ENCODE results near the gene LAMA5.

Gene LAMA5

GRCh38 chr20:62367136-62367632 lies at the start of gene LAMA5:
Gene LAMA5 (minus strand): TSS chr20:62367312. CDS start chr20:62367245, 67 bp downstream.
- DNase-seq: no peak

GRCh38 chr20:62415354-62416111 lies 48.4 kb upstream of the LAMA5 start:
- DNase-seq: no peak

GRCh38 chr20:62413896-62414481 lies 46.9 kb upstream of the LAMA5 start:
- no peak for DNase-seq

GRCh38 chr20:62413025-62413570 lies 46.0 kb upstream of the LAMA5 start:
- no peak for DNase-seq

- no peak for DNase-seq
Observed at GRCh38 chr20:62412194-62413024, 45.3 kb upstream of the LAMA5 start.

- DNase-seq: no peak
Observed at GRCh38 chr20:62411479-62412193, 44.5 kb upstream of the LAMA5 start.

- DNase-seq: no peak
Observed at GRCh38 chr20:62410746-62411478, 43.8 kb upstream of the LAMA5 start.

GRCh38 chr20:62409931-62410745 lies 43.0 kb upstream of the LAMA5 start:
- DNase-seq: peak; percentile 22

GRCh38 chr20:62409086-62409853 lies 42.2 kb upstream of the LAMA5 start:
- DNase-seq: no peak

- no peak for DNase-seq
Observed at GRCh38 chr20:62408640-62409039, 41.5 kb upstream of the LAMA5 start.

GRCh38 chr20:62408055-62408454 lies 40.9 kb upstream of the LAMA5 start:
- no peak for DNase-seq

- DNase-seq: peak; percentile 86
Observed at GRCh38 chr20:62407221-62407992, 40.3 kb upstream of the LAMA5 start, which contains the start of gene CABLES2. Gene CABLES2 (minus strand): TSS chr20:62407285. CDS start chr20:62407276, 9 bp downstream.

- DNase-seq: no peak
Observed at GRCh38 chr20:62406635-62407176, 39.6 kb upstream of the LAMA5 start.

- DNase-seq: no peak
Observed at GRCh38 chr20:62405981-62406513, 38.9 kb upstream of the LAMA5 start.

GRCh38 chr20:62405108-62405980 lies 38.2 kb upstream of the LAMA5 start:
- no peak for DNase-seq

- DNase-seq: no peak
Observed at GRCh38 chr20:62404761-62405107, 37.6 kb upstream of the LAMA5 start.

GRCh38 chr20:62404112-62404665 lies 37.1 kb upstream of the LAMA5 start:
- no peak for DNase-seq
